C4-2B (cell line): ENCODE measurements around the gene KRT33A.

ENCODE experiments used
- H3K27ac ChIP-seq: fragments of 450-650 bp; 2 replicates; pipeline ENCODE4 v1.5.1; 2017
- ZFX ChIP-seq: fragments of 450-650 bp; IDR thresholded peaks from 2 replicates; pipeline ENCODE4 v1.6.1; 2017
- TF ChIP-seq, protein P1 (sequence below): fragments of 450-650 bp; conservative IDR thresholded peaks from 2 replicates; pipeline ENCODE4 v1.5.1; 2017; ENCODE audit warnings: mild to moderate bottlenecking

Gene KRT33A

DNA sequence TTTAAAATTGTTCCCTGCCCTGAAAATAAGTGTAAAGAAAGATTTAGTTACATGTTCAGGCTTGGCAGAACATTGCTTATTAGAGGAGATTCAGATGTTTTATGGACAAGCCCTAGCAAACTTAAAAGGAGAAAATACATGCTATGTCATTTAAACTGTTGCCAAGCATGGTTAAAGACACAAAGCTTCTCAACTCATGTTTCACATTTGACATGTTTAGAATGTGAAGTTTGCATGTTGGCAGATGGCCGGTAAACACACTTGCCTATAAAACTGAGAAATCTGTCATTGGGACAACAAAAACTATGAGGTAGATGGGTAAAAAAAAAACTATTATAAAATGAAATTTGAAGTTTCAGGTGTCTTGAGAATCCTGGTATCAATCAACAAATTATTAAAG lies 53.8 kb downstream of the KRT33A start:
- H3K27ac ChIP-seq = no peak overlapping the region
- TF ChIP-seq, protein P1, sequence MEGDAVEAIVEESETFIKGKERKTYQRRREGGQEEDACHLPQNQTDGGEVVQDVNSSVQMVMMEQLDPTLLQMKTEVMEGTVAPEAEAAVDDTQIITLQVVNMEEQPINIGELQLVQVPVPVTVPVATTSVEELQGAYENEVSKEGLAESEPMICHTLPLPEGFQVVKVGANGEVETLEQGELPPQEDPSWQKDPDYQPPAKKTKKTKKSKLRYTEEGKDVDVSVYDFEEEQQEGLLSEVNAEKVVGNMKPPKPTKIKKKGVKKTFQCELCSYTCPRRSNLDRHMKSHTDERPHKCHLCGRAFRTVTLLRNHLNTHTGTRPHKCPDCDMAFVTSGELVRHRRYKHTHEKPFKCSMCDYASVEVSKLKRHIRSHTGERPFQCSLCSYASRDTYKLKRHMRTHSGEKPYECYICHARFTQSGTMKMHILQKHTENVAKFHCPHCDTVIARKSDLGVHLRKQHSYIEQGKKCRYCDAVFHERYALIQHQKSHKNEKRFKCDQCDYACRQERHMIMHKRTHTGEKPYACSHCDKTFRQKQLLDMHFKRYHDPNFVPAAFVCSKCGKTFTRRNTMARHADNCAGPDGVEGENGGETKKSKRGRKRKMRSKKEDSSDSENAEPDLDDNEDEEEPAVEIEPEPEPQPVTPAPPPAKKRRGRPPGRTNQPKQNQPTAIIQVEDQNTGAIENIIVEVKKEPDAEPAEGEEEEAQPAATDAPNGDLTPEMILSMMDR = no peak
- TF ChIP-seq ZFX = no peak
